HL-60 (cell line): ENCODE measurements around the gene IGSF23.
"Not testable (repeated sequence)": the region's sequence is repeated elsewhere in the genome, so short reads cannot be mapped to it uniquely, and the experiment has no call there.

Experiments
- DNase-seq, 2 experiments: peaks; one replicate each; pipeline ENCODE4 v3.0.0-alpha.2; 2010 to 2020; ENCODE audit warnings: low read depth in 1 of 2, low spot score in 1 of 2
- H3K27ac ChIP-seq: fragments of 250-450 bp; sonication (Bioruptor Pico); replicated peaks from 2 replicates; pipeline ENCODE4 v1.5.1; 2020; ENCODE audit warnings: mild to moderate bottlenecking, moderate library complexity
- H3K27me3 ChIP-seq: fragments of 250-450 bp; sonication (Bioruptor Pico); 2 replicates; pipeline ENCODE4 v1.5.1; 2021; ENCODE audit warnings: mild to moderate bottlenecking, moderate library complexity; ENCODE audit not compliant: insufficient read depth, poor library complexity, severe bottlenecking
- H3K4me3 ChIP-seq: replicated peaks from 2 replicates; pipeline ENCODE4 v1.5.1; 2011; ENCODE audit warnings: mild to moderate bottlenecking, control low read depth, low read length; ENCODE audit not compliant: insufficient read depth
- CTCF ChIP-seq: IDR thresholded peaks from one replicate; pipeline ENCODE4 v1.5.1; 2011; ENCODE audit warnings: low read length, control low read depth, inconsistent platforms; ENCODE audit not compliant: insufficient read depth
- GABPA ChIP-seq: IDR thresholded peaks from 2 replicates; pipeline ENCODE4 v1.6.1; 2012; ENCODE audit warnings: low read depth
- POLR2AphosphoS5 ChIP-seq: IDR thresholded peaks from 2 replicates; pipeline ENCODE4 v1.6.1; 2012; ENCODE audit warnings: low read depth
- REST ChIP-seq: IDR thresholded peaks from 2 replicates; pipeline ENCODE4 v1.6.1; 2012; ENCODE audit warnings: low read depth; ENCODE audit not compliant: insufficient replicate concordance
- SPI1 ChIP-seq: IDR thresholded peaks from 2 replicates; pipeline ENCODE4 v1.6.1; 2012; ENCODE audit warnings: low read depth, mild to moderate bottlenecking, borderline replicate concordance

The IGSF23 gene

GRCh38 chr19:44608391-44608821, 5.0 kb upstream of the IGSF23 start:
- Histone ChIP-seq H3K27ac (no peak overlapping the region), H3K27me3 (no peaks in the 10 kb centered on the region), H3K4me3 (no peak overlapping the region)
- no peak for DNase-seq
- no peak for TF ChIP-seq SPI1
- no peak for TF ChIP-seq REST
- no peak for TF ChIP-seq GABPA
- no peak for TF ChIP-seq POLR2AphosphoS5
- no peak for TF ChIP-seq CTCF

GRCh38 chr19:44609219-44609618, 4.1 kb upstream of the IGSF23 start:
- DNase-seq: no peak
- Histone ChIP-seq H3K27me3 (no peaks in the 10 kb centered on the region), H3K4me3 (no peak overlapping the region), H3K27ac (no peak overlapping the region)
- no peak for TF ChIP-seq SPI1
- TF ChIP-seq CTCF: no peak
- TF ChIP-seq REST: no peak
- TF ChIP-seq POLR2AphosphoS5: no peak
- no peak for TF ChIP-seq GABPA

GRCh38 chr19:44610497-44610896, 2.9 kb upstream of the IGSF23 start:
- not testable (repeated sequence) for H3K27ac ChIP-seq
- peak in 1 of 2 experiments; percentile 36 for DNase-seq
- peak; percentile 9 for TF ChIP-seq CTCF

GRCh38 chr19:44611812-44612295, 1.5 kb upstream of the IGSF23 start:
- DNase-seq: no peak
- H3K27me3 ChIP-seq: no peaks in the 10 kb centered on the region
- TF ChIP-seq REST (no peak), SPI1 (no peak), CTCF (no peak), GABPA (no peak), POLR2AphosphoS5 (no peak)
- H3K27ac ChIP-seq: no peak overlapping the region
- H3K4me3 ChIP-seq: no peak overlapping the region

More at GRCh38 chr19:44610497-44610896, 2.9 kb upstream of the IGSF23 start:
- H3K27me3 ChIP-seq, H3K4me3 ChIP-seq: not testable (repeated sequence)
